NCI-H1105 (cell line): ENCODE data around the gene RAB4B.
A peak's percentile ranks its signal among the peaks of the same experiment; 100 is the strongest.
"Not testable (repeated sequence)": the region's sequence is repeated elsewhere in the genome, so short reads cannot be mapped to it uniquely, and the experiment has no call there.

Source experiments
- DNase-seq: peaks from one replicate; lab custom pipeline; 2025; lab: John Stamatoyannopoulos, UW

RAB4B gene

GRCh38 chr19:40750874-40751537 lies 27.0 kb upstream of the RAB4B start, which contains the start of gene SNRPA:
Gene SNRPA, plus strand, starts transcription at chr19:40751203. Its CDS starts 206 bp downstream, at chr19:40751409.
- DNase-seq: peak; percentile 98

- no peak for DNase-seq
Observed at GRCh38 chr19:40752257-40752781, 25.7 kb upstream of the RAB4B start.

- DNase-seq: no peak
Observed at GRCh38 chr19:40754611-40755247, 23.3 kb upstream of the RAB4B start.

GRCh38 chr19:40755248-40755624 lies 22.8 kb upstream of the RAB4B start:
- no peak for DNase-seq

GRCh38 chr19:40755791-40756190 lies 22.3 kb upstream of the RAB4B start:
- no peak for DNase-seq

- no peak for DNase-seq
Observed at GRCh38 chr19:40756502-40757110, 21.4 kb upstream of the RAB4B start.

GRCh38 chr19:40758491-40758890 lies 19.6 kb upstream of the RAB4B start:
- DNase-seq: no peak

- no peak for DNase-seq
Observed at GRCh38 chr19:40759352-40759751, 18.7 kb upstream of the RAB4B start.

- no peak for DNase-seq
Observed at GRCh38 chr19:40762754-40763470, 15.1 kb upstream of the RAB4B start.

GRCh38 chr19:40763526-40763925 lies 14.5 kb upstream of the RAB4B start:
- no peak for DNase-seq

GRCh38 chr19:40763963-40764362 lies 14.1 kb upstream of the RAB4B start:
- no peak for DNase-seq

GRCh38 chr19:40766385-40766784 lies 11.7 kb upstream of the RAB4B start:
- DNase-seq: not testable (repeated sequence)

- DNase-seq: no peak
Observed at GRCh38 chr19:40768869-40769268, 9.2 kb upstream of the RAB4B start.

- not testable (repeated sequence) for DNase-seq
Observed at GRCh38 chr19:40771101-40771862, 6.8 kb upstream of the RAB4B start.

GRCh38 chr19:40774916-40775631 lies 3.0 kb upstream of the RAB4B start, which contains the start of gene MIA:
Gene MIA, plus strand, starts transcription at chr19:40775521. Its CDS starts 22 bp downstream, at chr19:40775543.
- DNase-seq: no peak

GRCh38 chr19:40775632-40776022 lies 2.4 kb upstream of the RAB4B start:
- DNase-seq: no peak

GRCh38 chr19:40776364-40776763 lies 1.7 kb upstream of the RAB4B start:
- DNase-seq: no peak

- peak; percentile 92 for DNase-seq
Observed at GRCh38 chr19:40776932-40777644, 959 bp upstream of the RAB4B start.

- DNase-seq: no peak
Observed at GRCh38 chr19:40777645-40777936, 456 bp upstream of the RAB4B start.

- DNase-seq: no peak
Observed at GRCh38 chr19:40778706-40779284, 748 bp downstream of the RAB4B start.
